Measurements from ENCODE around the gene TMEM134. TPM values are rescaled to one million over a fixed set of nuclear protein-coding genes. Genes with fewer than 3 reads are reported as not detected.

Gene TMEM134
- polyA plus RNA-seq, 4 donors: 41.7 to 80.2 (median 64.6) TPM

- DNase-seq (ENCODE audit: low read depth in 4 of 4, low spot score in 2 of 4): no peak
Observed at GRCh38 chr11:67463680-67464410, 5.2 kb downstream of the TMEM134 start.

- DNase-seq (ENCODE audit: low read depth in 4 of 4, low spot score in 2 of 4): no peak
Observed at GRCh38 chr11:67463186-67463585, 5.9 kb downstream of the TMEM134 start.

GRCh38 chr11:67458266-67458665, 10.8 kb downstream of the TMEM134 start:
- DNase-seq (ENCODE audit: low read depth in 4 of 4, low spot score in 2 of 4): no peak

GRCh38 chr11:67457453-67457852, 11.6 kb downstream of the TMEM134 start:
- DNase-seq (ENCODE audit: low read depth in 4 of 4, low spot score in 2 of 4): no peak

GRCh38 chr11:67456068-67456705, 12.9 kb downstream of the TMEM134 start:
- no peak for DNase-seq (ENCODE audit: low read depth in 4 of 4, low spot score in 2 of 4)

GRCh38 chr11:67455054-67455453, 14.0 kb downstream of the TMEM134 start, which contains the start of gene CABP4:
Gene CABP4, plus strand, starts transcription at chr11:67455354. Its CDS starts 70 bp downstream, at chr11:67455424.
- no peak for DNase-seq (ENCODE audit: low read depth in 4 of 4, low spot score in 2 of 4)

GRCh38 chr11:67453816-67454732, 15.0 kb downstream of the TMEM134 start:
- no peak for DNase-seq (ENCODE audit: low read depth in 4 of 4, low spot score in 2 of 4)

GRCh38 chr11:67452141-67452952, 16.7 kb downstream of the TMEM134 start, which contains the start of gene GPR152:
Gene GPR152, minus strand, starts transcription at chr11:67452729. Its CDS starts 5 bp downstream, at chr11:67452724.
- no peak for DNase-seq (ENCODE audit: low read depth in 4 of 4, low spot score in 2 of 4)

- no peak for DNase-seq (ENCODE audit: low read depth in 4 of 4, low spot score in 2 of 4)
Observed at GRCh38 chr11:67451658-67451976, 17.4 kb downstream of the TMEM134 start.

GRCh38 chr11:67450796-67451657, 18.0 kb downstream of the TMEM134 start:
- no peak for DNase-seq (ENCODE audit: low read depth in 4 of 4, low spot score in 2 of 4)

- no peak for DNase-seq (ENCODE audit: low read depth in 4 of 4, low spot score in 2 of 4)
Observed at GRCh38 chr11:67449116-67449844, 19.8 kb downstream of the TMEM134 start.

GRCh38 chr11:67448220-67448609, 20.8 kb downstream of the TMEM134 start:
- DNase-seq (ENCODE audit: low read depth in 4 of 4, low spot score in 2 of 4): no peak

- no peak for DNase-seq (ENCODE audit: low read depth in 4 of 4, low spot score in 2 of 4)
Observed at GRCh38 chr11:67445515-67445914, 23.5 kb downstream of the TMEM134 start.

GRCh38 chr11:67442504-67443404, 26.3 kb downstream of the TMEM134 start:
- no peak for DNase-seq (ENCODE audit: low read depth in 4 of 4, low spot score in 2 of 4)

GRCh38 chr11:67441731-67442351, 27.2 kb downstream of the TMEM134 start:
- DNase-seq (ENCODE audit: low read depth in 4 of 4, low spot score in 2 of 4): no peak

- DNase-seq (ENCODE audit: low read depth in 4 of 4, low spot score in 2 of 4): no peak
Observed at GRCh38 chr11:67441098-67441563, 27.9 kb downstream of the TMEM134 start.
